A673 (cell line): Measurements from ENCODE around the gene IQCK.

Experiments
- EZH2 ChIP-seq: fragments of 200-600 bp; sonication (generic); IDR thresholded peaks from 2 replicates; pipeline ENCODE4 v1.6.1; 2017; ENCODE audit warnings: borderline replicate concordance, low read depth, mild to moderate bottlenecking, mixed read lengths, antibody characterized with exemption, low read length; ENCODE audit not compliant: poor library complexity, severe bottlenecking
- TF ChIP-seq, protein P1 (sequence below): fragments of 300-800, 200-600 bp; sonication (generic); conservative IDR thresholded peaks from 2 replicates; pipeline ENCODE4 v1.5.1; 2017; ENCODE audit warnings: low read depth, mild to moderate bottlenecking, antibody characterized with exemption, low read length, moderate library complexity, mixed read lengths

GRCh38 chr16:19766554-19766884, 48.4 kb downstream of the IQCK start:
- TF ChIP-seq, protein P1, sequence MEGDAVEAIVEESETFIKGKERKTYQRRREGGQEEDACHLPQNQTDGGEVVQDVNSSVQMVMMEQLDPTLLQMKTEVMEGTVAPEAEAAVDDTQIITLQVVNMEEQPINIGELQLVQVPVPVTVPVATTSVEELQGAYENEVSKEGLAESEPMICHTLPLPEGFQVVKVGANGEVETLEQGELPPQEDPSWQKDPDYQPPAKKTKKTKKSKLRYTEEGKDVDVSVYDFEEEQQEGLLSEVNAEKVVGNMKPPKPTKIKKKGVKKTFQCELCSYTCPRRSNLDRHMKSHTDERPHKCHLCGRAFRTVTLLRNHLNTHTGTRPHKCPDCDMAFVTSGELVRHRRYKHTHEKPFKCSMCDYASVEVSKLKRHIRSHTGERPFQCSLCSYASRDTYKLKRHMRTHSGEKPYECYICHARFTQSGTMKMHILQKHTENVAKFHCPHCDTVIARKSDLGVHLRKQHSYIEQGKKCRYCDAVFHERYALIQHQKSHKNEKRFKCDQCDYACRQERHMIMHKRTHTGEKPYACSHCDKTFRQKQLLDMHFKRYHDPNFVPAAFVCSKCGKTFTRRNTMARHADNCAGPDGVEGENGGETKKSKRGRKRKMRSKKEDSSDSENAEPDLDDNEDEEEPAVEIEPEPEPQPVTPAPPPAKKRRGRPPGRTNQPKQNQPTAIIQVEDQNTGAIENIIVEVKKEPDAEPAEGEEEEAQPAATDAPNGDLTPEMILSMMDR, result no peak
- TF ChIP-seq EZH2, result no peak
